Measurements from ENCODE around the gene FMN1. TPM values are rescaled to one million over a fixed set of nuclear protein-coding genes. Genes with fewer than 3 reads are reported as not detected.

FMN1 gene
- total and polyA plus RNA-seq, 2 of the 13 experiments (the other 11 are each of a cell fraction or from before 2014, with no cell fraction given), result 0.20 to 0.60 TPM

GRCh38 chr15:33190539-33190938, 4.0 kb downstream of the FMN1 start (continued):
- no peak for TF ChIP-seq KLF15 (CRISPR knock-in tag; IDR thresholded peaks at IDR 0.05; ENCODE audit: borderline replicate concordance)
- no peak for TF ChIP-seq ZFYVE20 (CRISPR knock-in tag; IDR thresholded peaks at IDR 0.05; ENCODE audit: borderline replicate concordance, low read depth)
- TF ChIP-seq ZNF446 (CRISPR knock-in tag; IDR thresholded peaks at IDR 0.05), result no peak
- no peak for TF ChIP-seq ZMYM4 (CRISPR knock-in tag; IDR thresholded peaks at IDR 0.05)
- no peak for TF ChIP-seq HMG20B (CRISPR knock-in tag; conservative IDR thresholded peaks at IDR 0.05)

GRCh38 chr15:33188641-33189257, 5.8 kb downstream of the FMN1 start:
- Histone ChIP-seq H3K36me3 (replicated peaks in 1 of 2; ENCODE audit: control insufficient read depth in 1 of 2, insufficient read depth in 2 of 2, low read length in 2 of 2) (no peaks in the 10 kb centered on the region), H3K79me2 (ENCODE audit: insufficient read depth, low read length) (no peaks in the 10 kb centered on the region), H3K27me3 (ENCODE audit: control insufficient read depth in 1 of 2, insufficient read depth in 2 of 2, low read length in 2 of 2) (no peaks in the 10 kb centered on the region), H3K4me1 (ENCODE audit: insufficient read depth, low read length) (no peaks in the 10 kb centered on the region), H3K9ac (ENCODE audit: insufficient read depth, low read depth, low read length) (no peak overlapping the region), H4K20me1 (ENCODE audit: insufficient read depth, low read length) (no peaks in the 10 kb centered on the region), H2AFZ (ENCODE audit: low read length) (no peak overlapping the region), H3K27ac (ENCODE audit: extremely low read length, insufficient read depth, low read length) (no peak overlapping the region), H3K9me3 (ENCODE audit: low read length) (no peaks in the 10 kb centered on the region), H3K4me2 (ENCODE audit: low read depth, low read length) (no peak overlapping the region), H3K4me3 (replicated peaks in 1 of 3; ENCODE audit: insufficient read depth in 1 of 3, low read depth in 2 of 3, low read length in 3 of 3) (no peak overlapping the region)
- intact Hi-C loops (cut with micrococcal nuclease; ENCODE audit: unreplicated experiment) (no loop called here), in situ Hi-C loops (cut with HindIII; ENCODE audit: extremely low pct_ligation_motif_present, low pct_unique_long_range_greater_than_20kb) (no loop called here)
- DNase-seq (ENCODE audit: low spot score) (no peak), ATAC-seq (no peak), FAIRE-seq (no peak)
- ChIA-PET CTCF (ENCODE audit: low intra/inter-chr PET ratio, low total read pairs) (no interaction called here), POLR2A (no interaction called here)
- BruUV-seq (replicated peaks), result no TSS peak
- 17% methylated on average over 5 of the region's 5 CpGs for WGBS (ENCODE audit: low lambda C conversion rate)
- TF ChIP-seq ETV6 (CRISPR knock-in tag; conservative IDR thresholded peaks at IDR 0.05) (no peak), MLLT10 (CRISPR knock-in tag; IDR thresholded peaks at IDR 0.05) (no peak), PPARG (CRISPR knock-in tag; conservative IDR thresholded peaks at IDR 0.05) (no peak), ZHX2 (IDR thresholded peaks at IDR 0.05; ENCODE audit: low read depth) (no peak), ZHX2 (CRISPR knock-in tag; IDR thresholded peaks at IDR 0.05; ENCODE audit: borderline replicate concordance) (no peak), ETV5 (CRISPR knock-in tag; IDR thresholded peaks at IDR 0.05; ENCODE audit: borderline replicate concordance) (no peak), ZGPAT (CRISPR knock-in tag; IDR thresholded peaks at IDR 0.05) (no peak), ZNF552 (CRISPR knock-in tag; IDR thresholded peaks at IDR 0.05; ENCODE audit: borderline replicate concordance) (no peak), ZFP90 (CRISPR knock-in tag; IDR thresholded peaks at IDR 0.05; ENCODE audit: borderline replicate concordance) (no peak), SRSF4 (IDR thresholded peaks at IDR 0.05; ENCODE audit: low read depth, low read length, poor library complexity, severe bottlenecking) (no peak)

Data from HepG2 (cell line).